Glutamatergic neuron (in vitro differentiated cells): ENCODE data around the gene SAE1. TPM values are rescaled to one million over a fixed set of nuclear protein-coding genes. Genes with fewer than 3 reads are reported as not detected.

Source experiments
- DNase-seq: peaks from one replicate; pipeline ENCODE4 v3.0.0; 2022
- H3K27ac Mint-ChIP-seq: one replicate; pipeline ENCODE4 v1.8.0; 2020; ENCODE audit warnings: mild to moderate bottlenecking, mixed read lengths, inconsistent platforms; ENCODE audit not compliant: unreplicated experiment
- H3K27me3 Mint-ChIP-seq: one replicate; pipeline ENCODE4 v1.8.0; 2020; ENCODE audit warnings: mild to moderate bottlenecking, moderate library complexity, mixed read lengths, inconsistent platforms; ENCODE audit not compliant: unreplicated experiment
- H3K36me3 Mint-ChIP-seq: one replicate; pipeline ENCODE4 v1.8.0; 2020; ENCODE audit warnings: mild to moderate bottlenecking, mixed read lengths, inconsistent platforms; ENCODE audit not compliant: unreplicated experiment
- H3K4me1 Mint-ChIP-seq: one replicate; pipeline ENCODE4 v1.8.0; 2020; ENCODE audit warnings: mild to moderate bottlenecking, low read depth, mixed read lengths, inconsistent platforms; ENCODE audit not compliant: unreplicated experiment
- H3K4me3 Mint-ChIP-seq: one replicate; pipeline ENCODE4 v1.8.0; 2020; ENCODE audit warnings: mild to moderate bottlenecking, mixed read lengths, inconsistent platforms; ENCODE audit not compliant: unreplicated experiment
- H3K9me3 Mint-ChIP-seq: one replicate; pipeline ENCODE4 v1.8.0; 2020; ENCODE audit warnings: mild to moderate bottlenecking, moderate library complexity, mixed read lengths, inconsistent platforms; ENCODE audit not compliant: unreplicated experiment
- CTCF ChIP-seq: fragments of 200-600 bp; sonication (generic); IDR thresholded peaks from one replicate; pipeline ENCODE4 v1.5.0; 2021; ENCODE audit not compliant: partially characterized antibody, unreplicated experiment
- total RNA-seq: library from RNA; stranded (reverse); fragmentation: NEBNext Ultra II Directional; extraction: Animal tissue kit (Norgen Biotek cat#: 25700); gene quantifications from one replicate; pipeline ENCODE4 v1.2.1, GENCODE V29; 2021; ENCODE audit not compliant: unreplicated experiment

The SAE1 gene
- total RNA-seq, 1 donor from 2014 or later = 79.9 TPM

- Mint-ChIP-seq H3K27me3 (peaks cover 5% of the 10 kb centered on the region), H3K27ac (no peak overlapping the region), H3K9me3 (peaks cover 3% of the 10 kb centered on the region), H3K4me1 (peaks cover 3% of the 10 kb centered on the region), H3K36me3 (peaks cover 4% of the 10 kb centered on the region), H3K4me3 (no peak overlapping the region)
- no peak for TF ChIP-seq CTCF
- no peak for DNase-seq
These were observed 5.0 kb upstream of the SAE1 start for GRCh38 chr19:47125669-47125938.

GRCh38 chr19:47129579-47129978, 1.1 kb upstream of the SAE1 start:
- H3K36me3 Mint-ChIP-seq = peaks cover 4% of the 10 kb centered on the region
- H3K9me3 Mint-ChIP-seq = peaks cover 8% of the 10 kb centered on the region
- H3K4me3 Mint-ChIP-seq = no peak overlapping the region
- H3K4me1 Mint-ChIP-seq = peaks cover 10% of the 10 kb centered on the region
- TF ChIP-seq CTCF = no peak
- H3K27me3 Mint-ChIP-seq = peaks cover 13% of the 10 kb centered on the region
- H3K27ac Mint-ChIP-seq = no peak overlapping the region
- DNase-seq = no peak

GRCh38 chr19:47130120-47130588, 481 bp upstream of the SAE1 start:
- no peak for TF ChIP-seq CTCF
- H3K27me3 Mint-ChIP-seq = peaks cover 13% of the 10 kb centered on the region
- peaks cover 4% of the 10 kb centered on the region for H3K36me3 Mint-ChIP-seq
- H3K9me3 Mint-ChIP-seq = peaks cover 9% of the 10 kb centered on the region
- peak overlapping the region; percentile 100 for H3K4me3 Mint-ChIP-seq
- peaks cover 11% of the 10 kb centered on the region for H3K4me1 Mint-ChIP-seq
- no peak for DNase-seq
- H3K27ac Mint-ChIP-seq = peak overlapping the region; percentile 93

DNA sequence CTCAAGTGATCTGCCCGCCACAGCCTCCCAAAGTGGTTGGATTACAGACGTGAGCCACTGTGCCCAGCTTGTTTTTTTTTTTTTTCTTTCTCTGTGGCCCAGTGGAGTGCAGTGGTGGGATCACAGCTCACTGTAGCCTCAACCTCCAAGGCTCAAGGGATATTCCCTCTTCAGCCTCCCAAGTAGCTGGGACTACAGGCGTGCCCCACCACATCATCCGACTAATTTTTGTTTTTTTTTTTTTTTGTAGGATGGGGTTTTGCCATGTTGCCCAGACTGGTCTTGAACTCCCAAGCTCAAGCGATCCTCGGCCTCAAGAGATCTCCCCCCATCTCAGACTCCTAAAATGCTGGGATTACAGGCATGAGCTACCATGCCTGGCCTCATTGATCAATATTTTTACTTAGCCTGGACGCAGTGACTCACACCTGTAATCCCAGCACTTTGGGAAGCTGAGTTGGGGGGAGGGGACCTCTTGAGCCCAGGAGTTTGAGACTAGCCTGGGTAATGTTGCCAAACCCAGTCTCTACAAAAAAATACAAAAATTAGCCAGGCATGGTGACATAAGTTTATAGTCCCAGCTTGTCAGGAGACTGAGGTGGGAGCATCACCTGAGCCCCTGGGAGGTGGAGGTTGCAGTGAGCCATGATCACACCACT, 1.7 kb downstream of the SAE1 start:
- Mint-ChIP-seq H3K27ac (no peak overlapping the region), H3K4me3 (peak overlapping the region; percentile 100), H3K36me3 (peaks cover 4% of the 10 kb centered on the region), H3K4me1 (peaks cover 11% of the 10 kb centered on the region), H3K9me3 (peaks cover 10% of the 10 kb centered on the region), H3K27me3 (peaks cover 16% of the 10 kb centered on the region)
- no peak for TF ChIP-seq CTCF
- DNase-seq = no peak

DNA sequence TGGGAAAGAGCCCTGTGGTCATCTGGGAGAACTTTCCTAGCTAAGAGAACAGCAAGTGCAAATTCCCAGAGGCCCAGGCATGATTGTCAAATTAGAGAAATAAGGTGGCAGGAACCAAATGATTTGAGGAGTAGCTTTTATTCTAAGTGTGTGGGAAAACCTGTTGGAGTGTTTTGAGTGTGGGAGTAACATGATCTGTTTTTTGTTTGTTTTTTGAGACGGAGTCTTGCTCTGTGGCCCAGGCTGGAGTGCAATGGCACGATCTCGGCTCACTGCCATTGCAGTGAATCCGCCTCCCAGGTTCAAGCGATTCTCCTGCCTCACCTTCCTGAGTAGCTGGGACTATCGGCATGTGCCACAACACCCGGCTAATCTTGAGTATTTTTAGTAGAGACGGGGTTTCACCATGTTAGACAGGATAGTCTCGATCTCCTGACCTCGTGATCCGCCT, 2.4 kb downstream of the SAE1 start:
- H3K9me3 Mint-ChIP-seq = peaks cover 10% of the 10 kb centered on the region
- H3K36me3 Mint-ChIP-seq = peaks cover 4% of the 10 kb centered on the region
- DNase-seq = no peak
- H3K27me3 Mint-ChIP-seq = peaks cover 14% of the 10 kb centered on the region
- no peak for TF ChIP-seq CTCF
- no peak overlapping the region for H3K27ac Mint-ChIP-seq
- peak overlapping the region; percentile 58 for H3K4me3 Mint-ChIP-seq
- peaks cover 11% of the 10 kb centered on the region for H3K4me1 Mint-ChIP-seq
